Caco-2 (cell line): ENCODE results near the gene PPARA. TPM values are rescaled to one million over a fixed set of nuclear protein-coding genes. Genes with fewer than 3 reads are reported as not detected.

Source experiments
- BruUV-seq: library from RNA; stranded (reverse); fragments of 400-500 nt; replicated peaks from 2 replicates; lab custom pipeline; 2021; lab: Mats Ljungman, UMichigan
- CTCF ChIA-PET: fragments of 300-600 bp; sonication (Branson Sonifier 250); formaldehyde crosslinking; loops from one replicate; lab custom pipeline; 2022; ENCODE audit warnings: antibody characterized with exemption; lab: Charles Lee
- POLR2A ChIA-PET: fragments of 300-600 bp; sonication (Branson Sonifier 250); formaldehyde crosslinking; loops from one replicate; lab custom pipeline; 2022; ENCODE audit warnings: antibody characterized with exemption; lab: Charles Lee
- DNase-seq, 2 experiments: peaks; one replicate each; pipeline versions ENCODE4 v3.0.0 to v3.0.0-alpha.2; 2020 to 2022
- H3K27me3 ChIP-seq: replicated peaks from 2 replicates; pipeline ENCODE4 v1.6.0; 2011; ENCODE audit warnings: low read length; ENCODE audit not compliant: control insufficient read depth, insufficient read depth
- H3K36me3 ChIP-seq: 2 replicates; pipeline ENCODE4 v1.5.1; 2011; ENCODE audit warnings: low read length; ENCODE audit not compliant: control insufficient read depth, insufficient read depth
- H3K4me1 ChIP-seq: fragments of 250-450 bp; sonication (Bioruptor Pico); 2 replicates; pipeline ENCODE4 v1.5.1; 2020; ENCODE audit warnings: mild to moderate bottlenecking
- H3K4me3 ChIP-seq: 2 replicates; pipeline ENCODE4 v1.5.1; 2011; ENCODE audit warnings: low read depth, mild to moderate bottlenecking, control low read depth, low read length
- H3K9me3 ChIP-seq: fragments of 250-450 bp; sonication (Bioruptor Pico); 2 replicates; pipeline ENCODE4 v1.5.1; 2020; ENCODE audit warnings: mild to moderate bottlenecking, moderate library complexity
- H3K27ac Mint-ChIP-seq: one replicate; pipeline ENCODE4 v1.8.0; 2022; ENCODE audit warnings: mixed read lengths; ENCODE audit not compliant: unreplicated experiment
- H3K27me3 Mint-ChIP-seq: one replicate; pipeline ENCODE4 v1.8.0; 2022; ENCODE audit warnings: mixed read lengths; ENCODE audit not compliant: insufficient read depth, unreplicated experiment
- H3K36me3 Mint-ChIP-seq: one replicate; pipeline ENCODE4 v1.8.0; 2022; ENCODE audit warnings: mild to moderate bottlenecking, mixed read lengths; ENCODE audit not compliant: insufficient read depth, unreplicated experiment
- H3K4me1 Mint-ChIP-seq: one replicate; pipeline ENCODE4 v1.8.0; 2022; ENCODE audit warnings: low read depth, mixed read lengths; ENCODE audit not compliant: unreplicated experiment
- H3K4me3 Mint-ChIP-seq: one replicate; pipeline ENCODE4 v1.8.0; 2022; ENCODE audit warnings: mild to moderate bottlenecking, moderate library complexity, mixed read lengths; ENCODE audit not compliant: unreplicated experiment
- H3K9me3 Mint-ChIP-seq: one replicate; pipeline ENCODE4 v1.8.0; 2022; ENCODE audit warnings: mixed read lengths; ENCODE audit not compliant: unreplicated experiment
- intact Hi-C: fragments of 100-400 bp; cut with micrococcal nuclease; formaldehyde crosslinking; loops from one replicate; pipeline ENCODE4 v1.10.0; 2022; ENCODE audit not compliant: unreplicated experiment
- total RNA-seq: library from RNA; stranded (reverse); gene quantifications from 2 replicates; pipeline ENCODE4 v1.2.3, GENCODE V29; 2022
- TF ChIP-seq, protein P1 (sequence below), 2 experiments: fragments of 200-600 bp in 1 of 2; IDR thresholded peaks; 1 replicate in 1 of 2; 2 replicates in 1 of 2; pipeline versions ENCODE4 v1.5.1 to v1.8.0; 2011 to 2022; ENCODE audit warnings: antibody characterized with exemption in 1 of 2, control low read depth in 1 of 2, inconsistent platforms in 1 of 2, low read depth in 1 of 2, low read length in 1 of 2, mild to moderate bottlenecking in 1 of 2, moderate library complexity in 1 of 2; ENCODE audit not compliant: insufficient read depth in 1 of 2, severe bottlenecking in 1 of 2, unreplicated experiment in 1 of 2

Gene PPARA
- total RNA-seq, 1 experiment from 2014 or later, result 13.4 TPM

DNA sequence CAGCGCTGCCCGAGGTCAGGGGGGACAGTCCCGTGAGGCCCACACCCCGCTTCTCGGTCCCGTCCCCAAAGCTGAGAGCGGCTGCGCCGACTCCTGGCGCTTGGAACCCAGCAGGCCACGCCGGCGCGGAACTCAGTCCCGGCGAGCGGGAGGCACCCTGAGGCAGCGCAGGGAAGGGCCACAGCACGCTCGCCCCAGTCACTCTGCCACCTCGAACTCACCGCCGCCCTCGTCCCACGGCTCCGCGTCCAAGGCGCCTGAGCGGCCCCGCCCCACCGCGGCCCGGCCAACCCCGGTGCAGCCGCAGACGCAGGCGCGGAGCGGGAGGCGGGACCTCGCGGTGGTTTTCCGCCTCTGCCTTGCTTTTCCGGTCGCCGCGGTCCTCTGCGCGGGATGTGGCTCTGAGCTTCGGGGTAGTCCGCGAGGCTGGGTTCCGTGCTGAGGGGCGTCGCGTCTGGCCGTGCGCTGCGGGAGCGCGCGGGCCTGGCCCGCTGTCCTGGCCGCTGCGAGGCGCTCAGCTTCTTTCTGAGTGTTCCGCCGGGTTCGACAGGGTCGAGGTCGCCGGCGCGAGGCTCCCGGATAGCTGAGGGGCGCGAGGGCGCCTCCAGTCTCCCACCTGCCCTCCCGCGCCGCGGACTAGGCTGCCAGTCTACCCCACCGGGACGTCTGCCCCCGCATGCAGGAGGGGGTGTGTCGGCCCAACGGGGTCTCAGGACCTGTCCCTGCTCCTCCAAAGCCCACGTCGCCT lies 99.9 kb downstream of the PPARA start, which contains the start of gene CDPF1:
CDPF1 (minus strand) TSS at position 259 of the 748 bp plus-strand sequence. CDS start 2,009 bp downstream, outside the sequence.
- no peaks in the 10 kb centered on the region for H3K27me3 Mint-ChIP-seq
- H3K36me3 Mint-ChIP-seq, result no peaks in the 10 kb centered on the region
- BruUV-seq, result no TSS peak
- Histone ChIP-seq H3K4me3 (peak within 1 kb of the TSS; percentile 78), H3K4me1 (peaks cover 12% of the 10 kb centered on the region), H3K36me3 (no peaks in the 10 kb centered on the region), H3K9me3 (no peaks in the 10 kb centered on the region), H3K27me3 (no peaks in the 10 kb centered on the region)
- H3K27ac Mint-ChIP-seq, result peak within 1 kb of the TSS; percentile 90
- CTCF ChIA-PET, result interaction anchor here (0.9 to 1.5 kb wide), 4 partner anchors 46 to 244 kb away, joined by 3 to 5 read pairs (median 3); partner anchors contain the start of genes GTSE1 and TRMU
- intact Hi-C loops, result loop anchor here (1.0 kb wide), 3 partner anchors 17 to 128 kb away; partner anchors contain the start of gene GTSE1
- no peaks in the 10 kb centered on the region for H3K9me3 Mint-ChIP-seq
- POLR2A ChIA-PET, result interaction anchor here (0.6 to 1.0 kb wide), 5 partner anchors 17 to 100 kb away, joined by 3 to 8 read pairs (median 3); partner anchors contain the start of genes GTSE1, PPARA and TTC38
- peaks cover 7% of the 10 kb centered on the region for H3K4me1 Mint-ChIP-seq
- TF ChIP-seq, protein P1, sequence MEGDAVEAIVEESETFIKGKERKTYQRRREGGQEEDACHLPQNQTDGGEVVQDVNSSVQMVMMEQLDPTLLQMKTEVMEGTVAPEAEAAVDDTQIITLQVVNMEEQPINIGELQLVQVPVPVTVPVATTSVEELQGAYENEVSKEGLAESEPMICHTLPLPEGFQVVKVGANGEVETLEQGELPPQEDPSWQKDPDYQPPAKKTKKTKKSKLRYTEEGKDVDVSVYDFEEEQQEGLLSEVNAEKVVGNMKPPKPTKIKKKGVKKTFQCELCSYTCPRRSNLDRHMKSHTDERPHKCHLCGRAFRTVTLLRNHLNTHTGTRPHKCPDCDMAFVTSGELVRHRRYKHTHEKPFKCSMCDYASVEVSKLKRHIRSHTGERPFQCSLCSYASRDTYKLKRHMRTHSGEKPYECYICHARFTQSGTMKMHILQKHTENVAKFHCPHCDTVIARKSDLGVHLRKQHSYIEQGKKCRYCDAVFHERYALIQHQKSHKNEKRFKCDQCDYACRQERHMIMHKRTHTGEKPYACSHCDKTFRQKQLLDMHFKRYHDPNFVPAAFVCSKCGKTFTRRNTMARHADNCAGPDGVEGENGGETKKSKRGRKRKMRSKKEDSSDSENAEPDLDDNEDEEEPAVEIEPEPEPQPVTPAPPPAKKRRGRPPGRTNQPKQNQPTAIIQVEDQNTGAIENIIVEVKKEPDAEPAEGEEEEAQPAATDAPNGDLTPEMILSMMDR (IDR thresholded peaks at IDR 0.05; ENCODE audit: insufficient read depth in 1 of 2, low read depth in 1 of 2, low read length in 1 of 2, severe bottlenecking in 1 of 2, unreplicated experiment in 1 of 2), result no peak
- peak within 1 kb of the TSS; percentile 93 for H3K4me3 Mint-ChIP-seq
- DNase-seq, result peak; percentile 88 to 95

DNA sequence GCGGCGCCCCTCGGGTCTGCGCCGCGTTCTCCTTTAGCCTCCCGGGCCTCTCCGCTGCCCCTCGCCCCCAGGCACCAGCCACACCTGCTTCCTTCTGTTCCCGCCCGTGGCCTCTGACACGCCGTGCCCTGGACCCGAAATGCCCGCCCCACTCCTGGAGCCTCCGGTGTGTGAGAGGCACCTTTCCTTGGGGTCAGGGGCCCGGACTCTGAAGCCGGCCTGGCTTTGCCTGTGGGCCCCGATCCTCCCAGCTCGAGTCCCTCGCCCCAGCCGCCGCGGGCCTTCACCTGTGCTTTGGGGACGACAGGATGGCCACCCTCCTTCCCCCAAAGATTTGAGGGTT lies 100.4 kb downstream of the PPARA start:
- Histone ChIP-seq H3K27me3 (no peaks in the 10 kb centered on the region), H3K4me1 (peaks cover 12% of the 10 kb centered on the region), H3K4me3 (peak overlapping the region; percentile 78), H3K9me3 (no peaks in the 10 kb centered on the region), H3K36me3 (no peaks in the 10 kb centered on the region)
- TF ChIP-seq, protein P1 (IDR thresholded peaks at IDR 0.05; ENCODE audit: insufficient read depth in 1 of 2, low read depth in 1 of 2, low read length in 1 of 2, severe bottlenecking in 1 of 2, unreplicated experiment in 1 of 2), result no peak
- POLR2A ChIA-PET, result interaction anchor here (0.6 to 1.0 kb wide), 4 partner anchors 17 to 64 kb away, joined by 3 to 8 read pairs (median 4); partner anchors contain the start of genes GTSE1 and TTC38
- Mint-ChIP-seq H3K4me3 (peak overlapping the region; percentile 93), H3K27ac (peak overlapping the region; percentile 90), H3K9me3 (no peaks in the 10 kb centered on the region), H3K4me1 (peaks cover 7% of the 10 kb centered on the region), H3K36me3 (no peaks in the 10 kb centered on the region), H3K27me3 (no peaks in the 10 kb centered on the region)
- BruUV-seq, result no TSS peak
- CTCF ChIA-PET, result interaction anchor here (0.9 to 1.5 kb wide), 4 partner anchors 46 to 244 kb away, joined by 3 to 5 read pairs (median 3); partner anchors contain the start of genes GTSE1 and TRMU
- intact Hi-C loops, result loop anchor here (1.0 kb wide), 3 partner anchors 17 to 128 kb away; partner anchors contain the start of gene GTSE1
- peak in 1 of 2 experiments; percentile 40 for DNase-seq

DNA sequence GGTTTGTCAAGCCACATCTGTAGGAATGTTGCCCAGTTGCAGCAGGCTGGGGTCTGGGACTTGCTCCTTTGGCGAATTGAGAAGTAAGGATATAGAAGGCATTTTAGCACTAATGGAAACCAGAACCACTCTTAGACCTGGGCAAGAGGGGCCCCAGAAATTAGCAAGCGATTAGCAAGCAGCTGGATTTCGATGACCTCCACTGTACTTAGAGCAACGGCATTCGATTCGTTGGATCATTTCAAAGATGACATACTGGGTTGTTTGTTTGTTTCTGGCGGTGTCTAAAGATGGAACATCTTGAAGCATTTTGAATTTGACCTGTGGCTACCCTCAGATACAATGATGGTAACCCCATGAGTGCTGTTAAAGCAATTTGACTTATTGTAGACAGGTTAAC lies 100.9 kb downstream of the PPARA start:
- peaks cover 10% of the 10 kb centered on the region for H3K4me1 Mint-ChIP-seq
- peak overlapping the region; percentile 90 for H3K27ac Mint-ChIP-seq
- ChIA-PET CTCF (no interaction called here), POLR2A (no interaction called here)
- H3K27me3 Mint-ChIP-seq, result no peaks in the 10 kb centered on the region
- Histone ChIP-seq H3K27me3 (no peaks in the 10 kb centered on the region), H3K9me3 (no peaks in the 10 kb centered on the region), H3K36me3 (no peaks in the 10 kb centered on the region), H3K4me1 (peaks cover 12% of the 10 kb centered on the region), H3K4me3 (peak overlapping the region; percentile 78)
- H3K4me3 Mint-ChIP-seq, result peak overlapping the region; percentile 93
- DNase-seq, result no peak
- BruUV-seq, result TSS peak; percentile 48
- TF ChIP-seq, protein P1 (IDR thresholded peaks at IDR 0.05; ENCODE audit: insufficient read depth in 1 of 2, low read depth in 1 of 2, low read length in 1 of 2, severe bottlenecking in 1 of 2, unreplicated experiment in 1 of 2), result no peak
- no peaks in the 10 kb centered on the region for H3K36me3 Mint-ChIP-seq
- H3K9me3 Mint-ChIP-seq, result no peaks in the 10 kb centered on the region
- intact Hi-C loops, result no loop called here
